COLO668 (cell line): ENCODE measurements around the gene MSI2.

Experiments used
- DNase-seq: peaks from one replicate; lab custom pipeline; 2025; ENCODE audit not compliant: unreplicated experiment; lab: John Stamatoyannopoulos, UW

MSI2 gene

DNA sequence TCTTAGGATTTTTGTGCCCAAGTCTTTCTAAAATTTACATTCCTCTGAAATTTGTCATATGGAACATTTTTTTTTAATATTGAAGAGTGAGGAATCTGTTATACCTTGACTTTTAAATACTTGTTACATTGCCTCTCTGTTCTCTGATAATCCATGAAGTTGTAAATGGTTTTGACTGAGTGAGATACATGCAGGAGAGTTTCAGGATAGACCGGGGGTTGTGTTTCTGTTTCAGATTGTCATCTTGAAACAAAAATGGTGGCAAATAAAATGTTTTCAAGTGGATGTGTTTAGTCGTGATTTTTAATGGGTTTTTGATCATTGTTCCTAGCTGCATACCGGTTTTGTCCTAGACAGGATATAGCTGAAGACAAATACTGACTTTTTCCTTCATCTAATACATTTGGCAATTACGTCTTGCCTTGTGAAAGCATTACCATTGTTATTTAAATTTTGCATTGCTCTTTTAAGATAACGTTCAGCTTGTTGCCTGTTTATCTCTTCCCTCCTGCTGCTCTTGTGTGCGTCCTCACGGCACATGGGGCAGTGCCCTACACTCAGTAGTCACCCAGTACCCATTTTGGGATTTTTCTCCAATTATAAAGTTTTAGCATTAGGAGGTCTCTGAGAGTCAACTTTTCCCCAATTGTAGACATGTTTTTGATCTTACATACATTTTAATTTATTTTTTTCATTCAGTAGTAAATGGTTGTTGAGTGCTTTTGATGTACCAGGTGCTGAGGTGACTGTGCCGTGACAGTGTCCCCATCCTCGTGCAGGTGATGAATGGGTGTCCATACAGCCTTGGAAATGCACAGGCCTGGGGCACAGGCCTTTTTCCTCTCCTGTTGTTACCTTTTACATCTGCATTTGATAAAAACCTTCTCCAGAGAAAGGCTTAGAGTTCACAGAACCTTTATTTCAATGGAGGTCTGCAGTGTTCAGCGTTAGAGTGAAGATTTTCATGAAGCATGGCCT is 169.9 kb downstream of the MSI2 start:
- no peak for DNase-seq

DNA sequence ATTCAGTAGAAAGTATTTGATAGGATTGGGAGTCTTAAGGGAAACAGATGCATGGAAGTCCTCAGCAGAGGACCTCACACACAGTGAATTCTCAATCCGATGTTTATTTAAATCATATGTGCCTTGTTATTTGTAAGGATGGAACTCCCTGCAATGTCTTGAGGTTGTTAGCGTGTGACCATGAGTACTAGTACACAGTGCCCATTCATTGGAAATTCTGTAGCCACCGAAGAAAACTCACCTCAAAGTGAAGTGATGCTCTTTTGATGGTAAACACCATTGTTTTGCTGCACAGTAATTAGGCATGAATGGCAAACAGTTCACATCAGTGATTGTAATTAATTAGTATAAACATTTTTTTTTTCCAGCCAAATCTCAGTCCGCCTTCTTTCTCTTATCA is 173.6 kb downstream of the MSI2 start:
- DNase-seq = no peak

DNA sequence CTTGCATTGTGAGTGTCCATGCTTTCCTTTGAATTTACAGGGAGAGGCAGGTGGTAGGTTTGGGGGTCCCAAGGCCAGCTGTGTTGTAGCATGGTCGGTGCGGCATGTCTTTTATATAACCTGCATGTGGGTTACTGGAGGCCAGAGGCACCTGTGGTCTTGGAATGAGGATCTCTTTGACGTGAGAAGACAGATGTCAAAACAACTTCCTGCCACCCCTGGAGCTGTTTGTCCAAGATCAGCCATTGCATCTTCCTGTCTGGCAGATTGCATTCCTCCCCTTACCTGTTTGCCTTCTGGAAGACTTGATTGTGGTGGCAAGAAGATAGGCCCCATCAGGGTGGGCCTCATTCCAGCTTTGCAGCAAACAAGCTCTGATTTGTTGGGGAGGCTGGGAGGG is 175.1 kb downstream of the MSI2 start:
- no peak for DNase-seq

DNA sequence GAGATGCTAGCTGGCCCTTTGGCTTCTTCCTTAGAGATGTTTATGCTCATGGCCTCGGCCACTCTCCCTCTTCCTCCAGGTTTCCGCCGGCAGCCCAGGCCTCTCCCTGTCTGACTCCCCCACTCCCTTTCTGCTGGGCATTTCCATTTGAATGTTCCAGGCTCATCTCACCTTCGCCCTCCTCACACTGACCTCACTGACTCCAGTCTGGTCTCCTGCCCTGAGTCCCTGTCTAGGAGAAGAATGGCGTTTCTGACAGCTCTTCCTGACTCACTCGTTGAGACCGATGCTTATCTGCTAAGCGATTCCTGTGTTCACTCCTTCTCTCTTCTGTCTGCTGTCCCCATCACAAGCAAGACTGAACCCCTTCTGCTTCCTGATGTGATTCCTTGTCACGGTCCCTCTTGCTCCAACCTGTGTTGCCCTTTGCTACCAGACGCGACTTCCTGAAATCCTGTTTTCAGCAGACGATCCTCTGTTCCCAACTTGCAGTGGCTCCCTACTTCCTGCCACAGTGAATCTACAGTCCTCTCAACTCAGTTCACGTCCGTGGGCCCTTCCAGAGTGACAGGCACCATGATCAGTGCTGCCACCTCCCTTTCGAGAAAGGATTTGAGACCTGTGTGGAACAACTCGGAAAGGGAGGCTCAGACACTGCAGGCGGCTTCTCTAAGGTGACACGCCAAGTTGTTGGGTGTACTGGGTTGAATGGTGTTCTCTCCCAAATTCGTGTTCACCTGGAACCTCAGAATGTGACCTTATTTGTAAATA is 176.4 kb downstream of the MSI2 start:
- DNase-seq = no peak

DNA sequence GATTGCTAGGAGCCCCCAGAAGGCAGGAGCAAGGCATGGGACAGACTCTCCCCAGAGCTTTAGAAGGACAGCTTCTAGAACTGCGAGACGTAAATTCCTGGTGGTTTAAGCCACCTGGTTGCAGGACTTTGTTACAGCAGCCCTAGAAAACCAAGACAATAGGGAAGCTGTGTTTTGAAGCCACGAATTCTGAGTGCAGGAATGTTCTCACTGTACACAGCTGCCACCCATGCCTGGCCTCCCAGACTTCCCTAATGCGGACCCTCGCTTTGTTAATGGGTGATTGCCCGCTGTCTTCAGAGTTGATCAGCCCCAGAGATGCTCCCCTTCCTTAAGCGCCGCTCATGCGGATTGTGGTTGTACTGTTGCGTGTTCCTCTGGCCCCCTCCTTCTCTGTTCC is 177.1 kb downstream of the MSI2 start:
- no peak for DNase-seq

DNA sequence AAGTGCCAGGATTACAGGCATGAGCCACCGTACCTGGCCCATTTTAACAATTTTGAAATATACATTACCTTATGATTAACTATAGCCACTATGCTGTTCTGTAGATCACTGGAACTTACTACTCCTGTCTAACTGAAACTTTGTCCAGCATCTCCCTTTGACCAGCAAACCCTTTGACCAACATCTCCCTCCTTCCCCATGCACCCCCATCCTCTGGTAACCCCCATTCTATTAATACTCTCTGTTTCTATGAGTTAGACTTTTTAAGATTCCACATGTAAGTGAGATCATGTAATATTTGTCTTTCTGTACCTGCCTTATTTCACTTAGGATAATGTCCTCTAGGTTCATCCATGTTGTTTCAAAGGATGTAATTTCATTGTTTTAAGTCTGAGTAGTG is 178.0 kb downstream of the MSI2 start:
- no peak for DNase-seq

DNA sequence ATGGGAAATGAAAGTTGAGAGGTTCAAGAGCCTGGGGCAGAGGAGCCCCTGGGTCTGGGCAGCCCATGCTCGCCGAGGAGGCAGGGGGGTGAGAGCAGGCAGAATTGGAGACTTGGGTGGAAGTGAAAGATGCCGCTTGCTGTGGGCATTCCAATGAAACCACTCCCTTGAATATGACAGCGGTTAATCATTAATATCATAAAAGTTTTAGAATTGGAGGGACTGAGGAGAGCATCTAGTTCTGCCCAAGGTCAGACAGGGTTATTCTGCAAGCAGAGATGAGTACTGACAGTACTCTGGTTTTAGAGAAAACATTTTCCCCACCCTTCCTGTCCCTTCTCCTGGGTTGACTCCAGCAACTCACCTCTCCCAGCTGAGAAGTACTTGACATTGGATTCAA is 180.2 kb downstream of the MSI2 start:
- no peak for DNase-seq

DNA sequence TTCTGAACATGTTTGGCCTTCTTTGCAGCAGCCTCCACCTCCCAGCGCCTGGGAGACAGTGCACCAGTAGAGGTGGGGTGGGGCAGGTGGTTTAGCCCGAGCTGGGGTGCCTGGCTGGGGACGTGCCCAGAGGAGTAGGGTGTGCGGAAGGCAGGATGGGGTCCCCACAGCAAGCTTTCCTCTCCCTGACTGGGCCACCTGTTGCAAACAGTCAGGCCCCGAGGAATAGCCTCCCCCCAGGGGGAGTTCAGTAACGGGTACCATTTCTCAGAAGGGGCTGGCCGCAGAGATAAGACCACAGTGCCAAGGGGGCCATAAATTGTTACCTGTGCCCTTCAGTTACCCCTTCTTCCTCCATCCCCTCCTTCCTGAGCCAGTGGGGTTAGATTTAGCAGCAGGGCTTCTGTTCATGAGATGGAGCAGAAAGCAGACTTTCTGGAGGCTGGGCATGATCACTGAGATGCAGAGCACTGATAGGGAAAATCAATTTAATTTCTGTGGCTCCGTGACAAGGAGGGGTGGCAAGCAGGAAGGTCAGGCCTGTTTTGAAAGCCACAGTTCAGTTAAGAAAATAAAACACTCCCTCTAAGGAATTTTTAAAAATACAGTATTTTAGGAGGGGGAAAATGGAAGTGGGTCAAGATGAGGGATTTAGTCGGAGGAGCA is 181.9 kb downstream of the MSI2 start:
- no peak for DNase-seq

DNA sequence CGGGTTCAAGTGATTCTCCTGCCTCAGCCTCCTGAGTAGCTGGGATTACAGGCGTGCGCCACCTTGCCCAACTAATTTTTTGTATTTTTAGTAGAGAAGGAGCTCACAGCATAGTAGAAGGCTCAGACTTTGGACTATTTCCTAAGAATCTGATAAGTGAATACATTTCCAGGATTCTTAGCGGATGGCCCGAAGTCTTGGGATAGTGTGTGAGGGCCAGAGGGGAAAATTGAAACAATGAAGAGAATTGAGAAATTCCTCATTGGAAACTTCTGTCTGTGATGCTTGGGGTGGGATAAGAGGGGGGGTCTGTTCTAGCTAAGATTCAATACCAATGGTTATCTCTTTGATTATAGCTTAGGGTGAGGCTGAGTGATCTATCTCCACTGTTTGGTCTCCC is 183.3 kb downstream of the MSI2 start:
- no peak for DNase-seq

DNA sequence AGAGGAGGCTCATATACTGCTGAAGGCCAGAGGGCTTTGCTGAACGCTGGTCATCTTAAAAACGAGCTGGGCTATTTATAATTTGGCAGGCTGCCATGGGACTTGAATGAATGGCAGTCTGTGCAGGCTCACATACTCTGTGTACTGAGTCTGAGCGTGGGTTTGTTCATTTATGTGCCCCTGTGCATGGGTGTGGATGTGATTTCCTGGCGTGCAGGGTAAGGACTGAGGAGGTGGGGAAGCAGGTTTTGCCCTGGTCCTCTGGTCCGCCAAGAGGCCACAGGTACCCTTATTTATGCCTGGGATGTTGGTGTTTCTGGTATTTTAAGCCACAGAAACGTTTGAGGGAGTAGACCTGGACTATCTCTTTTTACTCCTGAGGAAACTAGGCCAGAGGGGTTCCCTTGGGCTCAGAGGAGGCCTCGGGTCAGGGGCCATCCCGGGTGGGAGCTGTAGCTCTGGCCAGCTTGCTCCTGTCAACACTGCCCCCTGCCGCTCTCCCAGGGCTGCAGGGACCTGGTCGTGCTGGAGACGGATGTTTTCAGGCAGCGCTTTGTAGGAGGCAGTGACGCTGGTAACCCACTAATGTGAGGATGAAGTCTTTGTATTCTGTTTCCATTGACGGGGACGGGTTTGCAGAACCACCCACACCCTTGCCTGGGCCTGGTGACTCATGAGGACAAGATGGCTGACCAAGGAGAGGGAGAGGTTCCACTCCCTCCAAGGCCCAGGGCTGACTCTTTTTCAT is 184.4 kb downstream of the MSI2 start:
- peak; percentile 63 for DNase-seq

DNA sequence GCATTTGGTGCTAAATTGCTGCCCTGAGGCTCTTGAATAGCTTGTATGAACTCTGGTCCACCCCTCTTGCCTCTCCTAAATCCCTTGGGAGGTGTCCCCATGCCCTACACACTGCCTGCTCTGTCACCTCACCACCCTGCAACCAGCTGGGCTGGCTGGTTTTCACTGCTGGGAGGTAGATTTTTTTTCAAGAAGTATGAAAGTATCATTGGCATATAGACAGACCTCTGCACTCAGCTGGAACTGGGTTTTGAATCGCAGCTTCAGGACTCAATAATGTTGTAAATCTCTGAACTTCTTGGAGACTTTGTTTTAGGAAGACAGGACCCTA is 184.9 kb downstream of the MSI2 start:
- DNase-seq = no peak

DNA sequence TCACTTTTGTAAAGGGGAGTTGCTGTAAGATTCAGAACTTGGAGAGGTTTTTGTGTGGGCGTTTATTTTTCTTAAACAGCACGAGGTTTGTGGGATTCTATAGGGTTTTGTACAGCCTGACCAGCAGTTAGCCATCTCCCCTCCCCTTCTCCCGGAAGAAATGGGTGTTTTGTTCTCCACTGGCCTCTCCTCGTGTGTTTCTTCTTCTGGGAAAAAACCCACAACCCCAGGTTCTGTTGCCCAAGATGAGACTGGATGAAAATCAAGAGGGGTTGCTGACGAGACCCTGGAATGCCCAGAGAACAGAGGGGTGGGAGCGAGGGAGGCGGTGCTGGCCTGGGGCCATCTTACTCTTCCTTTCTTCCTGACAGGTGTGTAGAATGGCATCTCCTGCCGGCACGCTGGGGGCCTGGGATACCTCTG is 186.1 kb downstream of the MSI2 start:
- no peak for DNase-seq

DNA sequence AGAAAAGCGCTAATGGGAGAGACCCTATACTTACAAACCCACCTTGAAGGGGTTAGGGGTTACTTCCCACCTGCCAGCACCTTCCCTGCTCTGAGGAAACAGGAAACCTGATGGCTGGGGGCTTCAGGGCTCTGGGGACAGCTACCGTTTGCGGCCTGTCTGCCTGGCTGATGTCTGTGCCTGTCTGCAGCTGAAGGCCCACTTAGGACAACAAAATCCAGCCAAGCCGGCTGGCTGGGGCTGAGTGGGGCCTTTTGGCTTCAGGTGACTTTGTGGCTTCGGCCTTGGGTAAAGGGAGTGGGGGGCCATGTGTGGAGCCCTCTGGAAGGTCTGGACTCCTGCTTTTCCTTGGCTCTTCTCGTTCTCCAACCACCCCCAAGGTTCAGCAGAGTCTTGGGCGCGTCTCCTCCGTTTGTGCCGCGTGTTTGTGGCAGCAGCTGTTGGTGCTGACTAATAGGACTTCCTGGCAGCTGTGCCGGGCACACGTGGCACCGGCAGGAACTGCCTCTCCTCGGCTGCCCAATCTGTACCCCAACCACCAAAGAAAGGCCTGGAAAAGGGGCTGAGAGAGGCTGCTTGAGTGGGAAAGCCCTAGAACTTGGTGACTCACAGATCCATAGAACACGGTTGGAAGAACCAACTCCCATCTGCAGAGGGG is 186.7 kb downstream of the MSI2 start:
- DNase-seq = peak; percentile 57

DNA sequence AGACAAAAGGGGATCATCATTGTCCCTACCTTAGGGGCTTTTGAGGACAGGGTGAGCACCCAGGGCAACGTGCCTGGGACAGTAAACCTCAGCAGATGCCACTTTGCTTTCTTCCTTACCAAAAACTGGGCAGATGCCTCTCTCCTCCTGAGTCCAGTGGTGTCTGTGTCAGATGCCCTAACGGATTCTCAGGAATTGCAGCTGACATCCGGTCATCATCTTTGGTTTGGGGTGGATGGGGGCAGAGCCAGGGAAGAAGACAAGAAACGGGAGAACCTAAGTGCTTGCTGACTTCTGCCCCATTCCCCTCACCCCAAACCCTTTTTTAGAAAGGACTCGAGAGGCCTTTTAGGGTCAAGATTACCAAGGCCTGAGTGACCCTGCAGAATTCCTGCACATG is 187.5 kb downstream of the MSI2 start:
- no peak for DNase-seq

DNA sequence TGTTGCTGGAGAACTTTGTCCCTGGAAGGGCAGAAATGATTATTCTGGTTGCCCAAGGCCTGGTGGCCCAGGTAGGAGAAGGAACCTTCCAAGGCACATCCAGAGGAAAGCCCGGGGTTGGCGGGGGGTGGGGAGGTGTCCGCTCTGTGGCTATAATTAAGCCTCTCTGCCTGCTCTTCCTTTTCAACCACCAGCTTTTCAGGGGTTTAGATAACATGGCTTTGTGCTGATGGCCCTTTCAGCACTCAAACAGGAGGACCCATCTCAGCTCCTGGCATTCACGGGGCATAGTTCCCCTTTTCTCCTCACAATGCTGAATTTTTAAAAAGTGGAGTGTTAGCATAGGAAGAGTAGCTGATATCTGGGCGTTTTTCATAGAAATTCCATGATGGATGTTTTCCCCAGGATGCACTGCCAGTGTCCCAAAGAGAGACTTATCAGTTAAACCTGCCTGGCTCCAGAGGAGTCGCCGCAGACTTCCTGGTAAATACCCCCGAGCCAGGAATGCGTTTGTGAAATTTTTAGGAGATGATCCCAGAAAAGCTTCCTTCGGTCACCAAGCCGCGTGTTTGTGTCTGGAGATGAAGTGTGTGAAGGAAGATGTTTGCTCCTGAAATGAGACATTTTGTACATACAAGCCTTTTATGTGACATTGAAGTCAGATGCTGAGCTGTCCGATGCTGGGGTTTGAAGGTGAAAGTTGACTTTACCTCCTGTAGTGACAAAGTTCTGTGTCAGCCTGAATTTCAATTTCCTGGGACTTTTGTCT is 188.5 kb downstream of the MSI2 start:
- DNase-seq = no peak

DNA sequence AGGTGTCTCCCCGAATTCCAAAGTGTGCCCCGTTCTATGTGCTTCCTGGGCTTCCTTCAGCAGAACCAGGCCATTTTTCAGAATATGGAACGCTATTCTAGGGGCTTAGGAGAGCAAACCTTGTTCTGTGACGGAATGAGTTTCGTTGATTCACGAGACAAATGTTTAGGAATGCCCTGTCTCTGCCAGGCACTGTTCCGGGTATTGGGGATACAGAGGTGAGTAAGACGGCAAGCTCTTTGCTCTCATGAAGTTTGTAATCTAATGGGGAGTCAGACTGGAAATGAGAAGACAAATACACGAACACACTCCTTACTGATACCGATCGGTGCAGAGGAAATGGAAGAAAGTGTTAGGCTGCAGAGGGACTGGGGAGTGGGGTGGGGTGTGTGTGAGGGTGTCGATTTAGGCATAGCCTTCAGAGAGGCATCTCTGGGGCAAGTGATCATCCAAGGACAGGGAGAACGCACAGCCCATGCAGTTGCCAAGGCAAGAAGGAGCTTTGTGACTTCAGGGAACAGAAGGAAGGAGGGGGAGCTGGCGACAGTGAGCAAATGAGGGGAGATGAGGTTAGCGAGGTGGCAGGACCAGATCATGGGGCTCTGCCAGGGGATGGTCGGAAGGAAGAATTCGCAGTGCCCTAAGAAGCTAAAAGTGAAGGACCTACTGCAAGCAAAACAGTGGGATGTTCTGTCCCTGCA is 189.6 kb downstream of the MSI2 start:
- DNase-seq = no peak

DNA sequence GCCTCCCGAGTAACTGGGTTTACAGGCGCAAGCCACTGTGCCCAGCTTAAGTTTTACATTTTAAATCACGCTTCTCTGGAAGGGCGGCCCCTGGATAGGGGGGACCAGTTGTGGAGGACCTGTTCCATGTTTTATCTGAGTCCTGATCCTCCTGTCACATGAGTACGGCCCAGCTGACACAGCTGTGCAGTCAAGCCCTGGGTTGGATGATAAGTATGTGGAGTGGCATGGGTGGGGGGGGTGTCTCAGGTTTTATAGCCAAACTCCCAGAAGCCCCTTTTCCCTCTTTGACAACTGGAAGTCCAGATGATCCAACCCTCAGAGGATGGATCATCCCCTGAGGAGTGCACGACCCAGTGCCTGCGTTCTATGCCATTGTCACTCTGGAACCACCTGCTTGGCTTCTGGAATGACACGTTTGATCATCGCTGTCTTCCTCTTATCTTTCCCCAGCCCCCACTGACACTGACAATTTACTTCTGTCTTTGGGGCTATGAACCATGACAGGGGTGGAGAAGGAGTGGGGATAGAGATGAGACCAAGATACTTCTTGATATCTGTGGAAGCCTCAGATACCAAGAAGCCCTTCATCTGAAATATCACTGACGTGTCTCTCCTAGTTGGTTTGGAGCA is 191.2 kb downstream of the MSI2 start:
- DNase-seq = no peak

DNA sequence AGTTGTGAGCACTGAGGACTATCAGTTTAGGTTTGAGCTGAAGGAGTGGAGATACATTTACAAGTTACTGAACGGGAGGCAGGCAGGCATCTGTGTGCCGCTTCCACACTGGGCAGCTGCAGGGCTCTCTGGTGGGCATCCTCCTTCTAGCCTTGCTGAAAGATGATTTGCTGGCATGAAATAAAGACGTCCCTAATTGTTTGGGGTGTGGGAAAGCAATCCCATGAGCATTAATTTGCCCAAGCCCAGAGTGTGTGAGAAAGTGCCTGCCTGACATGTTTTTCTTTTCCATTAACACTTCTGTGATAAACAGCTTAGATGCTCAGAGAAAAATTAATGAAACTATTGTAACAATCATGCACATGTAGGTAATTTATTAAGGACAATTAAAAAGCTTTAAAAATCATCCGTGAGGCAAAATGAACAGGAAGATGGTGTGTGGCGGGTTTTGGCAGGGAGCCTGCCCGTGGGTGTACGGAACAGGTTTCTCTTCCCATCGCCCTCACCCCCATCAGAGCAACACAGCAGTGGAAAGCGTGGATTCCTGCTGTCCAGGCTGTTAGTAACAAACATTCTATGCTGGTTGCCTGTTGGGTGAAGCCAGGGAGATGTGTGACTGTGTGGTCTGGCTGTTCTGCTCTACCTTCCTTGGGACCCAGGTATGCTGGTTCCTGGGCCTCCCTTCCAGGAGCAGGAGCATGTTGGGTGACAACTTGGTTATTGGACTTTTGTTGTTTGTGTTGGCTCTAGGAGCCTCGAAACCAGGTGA is 191.9 kb downstream of the MSI2 start:
- no peak for DNase-seq
